RKO (cell line): ENCODE results near the gene SLC7A6OS.

Source experiments
- DNase-seq: peaks from one replicate; pipeline ENCODE4 v3.0.0-alpha.2; 2016; ENCODE audit warnings: low spot score

Gene SLC7A6OS

DNA sequence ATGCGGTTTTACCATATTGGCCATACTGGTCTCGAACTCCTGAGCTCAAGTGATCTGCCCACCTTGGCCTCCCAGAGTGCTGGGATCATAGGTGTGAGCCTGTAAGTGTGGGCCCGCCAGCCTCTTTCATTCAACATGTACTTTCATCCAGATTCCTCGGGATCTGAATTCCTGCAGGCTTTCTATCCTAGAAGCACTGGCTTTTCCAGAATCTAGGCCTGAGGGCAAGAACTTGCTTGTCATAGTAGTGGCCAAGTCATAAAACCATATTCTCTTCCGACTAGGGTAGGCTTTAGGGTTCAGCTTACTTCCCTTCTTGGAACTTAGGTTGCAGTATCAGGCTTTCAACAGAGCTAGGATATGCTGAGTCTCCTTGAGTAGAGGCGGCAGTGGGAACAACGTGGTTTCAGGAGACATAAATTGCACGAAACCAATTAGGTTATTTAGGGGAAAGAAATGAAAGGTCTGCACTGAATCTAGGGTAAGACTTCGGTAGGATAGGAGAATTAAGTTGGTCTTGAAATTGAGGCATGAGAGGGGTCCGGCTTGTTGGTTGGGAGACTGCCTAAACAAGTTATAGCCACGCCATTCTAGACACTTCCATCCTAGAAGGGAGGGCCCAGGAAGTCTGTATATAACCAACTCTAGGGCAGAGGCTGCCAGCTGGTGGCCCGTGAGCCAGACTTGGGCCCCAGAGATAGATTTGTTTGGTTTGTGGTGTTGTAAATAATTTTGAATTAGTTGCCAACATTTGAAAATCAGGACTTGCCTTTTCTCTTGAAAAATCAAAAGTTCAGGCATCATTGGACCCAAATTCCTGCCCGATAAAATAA lies 30.8 kb downstream of the SLC7A6OS start:
- no peak for DNase-seq

DNA sequence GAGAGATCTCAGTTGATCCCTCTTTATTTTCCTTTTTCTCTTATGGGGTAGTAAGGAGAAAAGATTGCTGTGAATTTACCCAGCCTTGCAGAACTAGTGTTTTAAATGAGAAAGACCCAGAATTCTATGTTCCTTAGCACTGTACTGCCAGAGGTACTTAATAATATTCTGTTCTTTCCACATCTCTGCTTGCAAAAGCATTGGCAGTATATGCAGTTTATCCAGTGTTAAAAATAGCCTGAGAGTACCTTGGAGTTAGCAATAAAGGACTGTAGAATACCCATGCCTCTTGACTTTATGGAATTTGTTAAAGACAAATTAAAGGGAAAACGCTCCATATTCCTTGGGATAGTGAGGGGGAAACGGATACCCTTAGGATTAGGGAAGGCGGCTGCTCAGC lies 34.5 kb downstream of the SLC7A6OS start:
- DNase-seq, result no peak

DNA sequence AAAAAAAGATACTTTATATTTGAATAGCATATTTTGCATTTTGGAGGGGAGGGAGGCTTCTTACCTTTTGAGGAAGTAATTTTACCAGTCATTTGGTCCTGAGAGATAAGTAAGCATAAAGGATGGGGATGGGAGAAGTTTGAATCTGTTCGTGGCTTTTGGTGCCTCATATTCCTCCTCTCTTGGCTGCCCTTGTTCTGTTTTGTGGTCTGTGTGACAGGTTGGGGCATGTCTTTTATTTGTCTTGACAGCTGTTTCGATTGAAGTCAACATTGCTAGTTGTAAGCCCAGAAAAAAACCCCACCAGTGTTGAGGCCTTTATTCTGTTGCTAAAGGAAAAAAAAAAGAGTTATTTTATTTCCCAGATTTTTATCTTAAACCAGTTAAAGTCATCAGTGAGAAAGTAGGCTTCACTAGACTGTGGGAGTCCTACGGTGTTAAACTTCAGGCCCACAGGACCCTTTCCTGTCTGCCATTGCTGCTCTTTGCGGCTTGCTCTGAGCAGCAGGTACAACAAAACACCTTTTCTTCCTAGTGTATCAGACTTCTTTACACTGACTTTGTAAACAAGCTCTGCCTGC lies 35.0 kb downstream of the SLC7A6OS start:
- no peak for DNase-seq

DNA sequence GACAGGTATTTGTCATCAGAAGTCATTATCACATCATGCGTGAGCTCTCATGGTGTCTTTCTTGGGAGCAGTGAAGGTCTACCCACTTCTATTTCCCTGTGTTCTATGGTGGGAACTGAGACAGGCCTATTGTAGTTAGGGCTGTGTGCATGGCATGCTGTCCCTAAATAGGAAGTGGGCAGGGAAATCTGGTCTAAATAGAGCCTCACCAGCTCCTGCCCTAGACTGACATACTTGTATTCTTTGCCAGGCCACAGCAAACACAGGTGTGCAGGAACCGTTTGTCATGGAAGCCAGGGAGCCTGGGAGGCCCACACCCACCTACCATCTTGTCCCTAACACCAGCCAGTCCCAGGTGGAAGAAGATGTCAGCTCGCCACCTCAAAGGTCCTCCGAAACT lies 36.3 kb downstream of the SLC7A6OS start:
- DNase-seq, result no peak

DNA sequence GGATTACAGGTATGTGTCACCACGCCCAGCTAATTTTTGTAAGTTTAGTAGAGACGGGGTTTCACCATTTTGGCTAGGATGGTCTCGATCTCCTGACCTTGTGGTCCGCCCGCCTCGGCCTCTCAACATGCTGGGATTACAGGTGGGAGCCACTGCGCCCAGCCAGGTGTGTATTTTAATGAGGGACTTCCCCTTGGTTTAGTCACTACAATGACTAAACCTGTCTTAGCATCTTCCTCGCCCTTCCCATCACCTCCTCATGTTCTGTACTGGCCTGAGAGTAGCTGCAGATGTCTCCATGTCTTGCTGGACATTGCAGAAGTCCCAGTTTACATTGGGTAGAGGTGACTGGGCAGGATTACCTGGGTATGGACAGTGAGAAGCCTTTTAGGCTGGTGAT lies 36.9 kb downstream of the SLC7A6OS start:
- DNase-seq, result no peak

DNA sequence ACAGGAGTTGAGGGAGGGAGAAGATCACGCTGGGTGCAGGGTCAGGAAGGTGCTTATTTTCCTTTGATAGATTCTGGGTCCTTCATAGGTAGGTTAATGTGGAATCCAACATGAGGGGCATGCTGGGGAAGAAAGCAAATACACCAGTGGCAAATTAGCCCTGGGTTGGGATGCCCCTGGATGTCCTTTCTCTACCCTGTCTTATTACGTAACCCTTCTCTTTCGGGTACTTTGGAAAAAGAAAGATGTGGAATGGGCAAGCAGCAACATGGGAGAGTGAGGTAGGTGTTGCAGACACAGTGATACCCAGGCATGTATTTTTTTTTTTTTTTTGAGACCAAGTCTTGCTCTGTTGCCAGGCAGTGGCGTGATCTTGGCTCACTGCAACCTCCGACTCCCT lies 37.3 kb downstream of the SLC7A6OS start:
- DNase-seq, result no peak

DNA sequence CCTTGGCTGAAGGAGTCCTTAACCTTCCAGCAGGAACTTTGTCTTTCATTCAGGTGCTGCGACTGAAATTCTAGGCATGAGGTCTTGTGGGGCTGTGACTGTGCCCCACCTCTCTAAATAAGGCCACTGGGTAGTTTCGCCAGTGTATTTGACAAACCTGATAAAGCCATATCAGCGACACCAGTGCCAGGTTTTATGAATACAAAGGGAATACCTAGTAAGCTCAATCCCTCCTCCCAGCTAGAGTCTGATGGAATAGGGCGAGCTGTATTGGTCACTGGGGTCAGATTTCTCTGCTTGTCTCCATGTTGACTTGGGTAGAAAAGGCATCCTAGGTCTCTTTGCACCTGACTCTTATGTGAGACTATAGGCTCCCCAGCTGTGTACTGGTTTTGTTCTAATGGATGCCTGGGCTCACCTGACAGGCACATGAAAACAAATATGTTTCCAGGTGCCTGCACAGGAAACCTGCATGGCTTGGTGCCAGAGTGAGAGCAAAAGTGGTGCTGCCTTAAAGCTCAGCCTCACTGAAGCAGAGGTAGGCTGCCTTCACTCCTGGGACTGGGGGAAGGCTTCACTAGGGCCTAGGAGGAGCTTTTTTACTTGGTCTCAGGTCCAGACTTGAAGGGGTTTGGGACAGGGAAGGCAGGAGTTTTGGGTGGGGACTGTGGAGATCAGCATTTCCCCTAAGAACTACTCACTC lies 38.1 kb downstream of the SLC7A6OS start:
- DNase-seq, result no peak

DNA sequence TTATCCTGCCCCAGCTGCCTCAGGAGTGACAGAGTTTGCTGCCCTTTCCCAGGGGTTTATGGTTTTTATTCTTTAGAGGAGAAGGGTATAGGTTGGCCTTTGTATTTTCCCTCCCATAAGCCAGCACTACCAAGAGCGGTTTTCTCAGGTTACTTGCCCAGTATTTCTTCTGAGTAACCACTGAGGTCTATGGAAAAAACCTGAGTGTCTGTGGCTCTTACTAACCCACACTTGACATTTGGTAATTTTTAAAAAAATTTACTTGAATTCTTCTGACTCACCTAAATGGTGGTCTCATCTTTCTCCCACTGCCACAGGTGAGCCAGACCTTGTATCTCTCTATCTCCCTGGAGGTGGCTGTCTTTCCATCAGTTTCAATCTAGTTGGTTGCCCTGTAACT lies 40.4 kb downstream of the SLC7A6OS start:
- DNase-seq, result no peak

DNA sequence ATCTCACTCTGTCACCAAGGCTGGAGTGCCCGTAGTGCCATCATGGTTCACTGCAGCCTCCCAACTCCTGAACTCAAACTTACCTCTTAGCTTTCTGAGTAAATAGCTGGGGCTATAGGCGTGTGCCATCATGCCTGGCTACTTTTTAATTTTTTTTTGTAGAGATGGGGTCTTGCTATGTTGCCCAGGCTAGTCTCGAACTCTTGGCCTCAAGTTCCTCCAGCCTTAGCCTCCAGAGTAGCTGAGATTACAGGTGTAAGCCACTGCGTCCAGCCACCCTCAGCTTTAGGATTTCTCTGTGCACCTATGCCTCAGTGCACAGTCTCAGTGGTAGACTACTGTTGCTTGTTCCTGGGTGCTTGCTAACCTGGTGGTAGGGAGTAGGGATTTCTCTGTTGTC lies 41.0 kb downstream of the SLC7A6OS start:
- no peak for DNase-seq

DNA sequence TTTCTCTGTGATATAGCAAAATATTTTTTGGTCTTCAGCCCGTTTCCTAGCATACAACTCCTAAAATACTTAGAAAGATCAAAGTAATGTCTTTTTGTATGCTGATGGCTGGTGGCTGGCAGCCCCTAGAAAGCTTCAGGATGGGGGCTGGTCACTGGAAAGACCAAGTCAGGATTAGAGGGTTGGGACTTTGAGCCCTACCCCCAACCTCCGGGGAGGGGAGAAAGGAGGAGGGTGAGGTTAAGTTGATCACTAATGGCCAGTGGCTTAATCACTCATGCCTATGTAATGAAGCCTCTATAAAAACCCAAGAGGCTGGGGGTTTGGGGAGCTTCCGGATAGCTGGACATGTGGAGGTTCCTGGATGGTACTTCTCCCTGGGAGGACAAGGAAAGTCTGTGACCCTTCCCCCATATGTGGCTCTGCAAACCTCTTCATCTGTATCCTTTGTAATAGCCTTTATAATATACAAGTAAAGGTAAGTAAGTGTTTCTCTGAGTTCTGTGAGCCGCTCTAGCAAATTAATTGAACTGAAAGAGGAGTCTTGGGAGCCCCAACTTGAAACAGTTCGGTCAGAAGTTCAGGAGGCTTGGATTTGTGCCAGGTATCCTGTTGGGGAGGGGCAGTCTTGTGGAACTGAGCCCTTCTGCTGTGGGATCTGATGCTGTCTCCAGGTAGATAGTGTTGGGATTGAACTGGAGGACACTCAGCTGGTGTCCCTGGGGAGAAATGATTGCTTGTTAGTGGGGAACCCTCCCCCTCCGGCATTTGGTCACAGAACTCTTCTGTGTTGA lies 42.9 kb downstream of the SLC7A6OS start:
- no peak for DNase-seq

DNA sequence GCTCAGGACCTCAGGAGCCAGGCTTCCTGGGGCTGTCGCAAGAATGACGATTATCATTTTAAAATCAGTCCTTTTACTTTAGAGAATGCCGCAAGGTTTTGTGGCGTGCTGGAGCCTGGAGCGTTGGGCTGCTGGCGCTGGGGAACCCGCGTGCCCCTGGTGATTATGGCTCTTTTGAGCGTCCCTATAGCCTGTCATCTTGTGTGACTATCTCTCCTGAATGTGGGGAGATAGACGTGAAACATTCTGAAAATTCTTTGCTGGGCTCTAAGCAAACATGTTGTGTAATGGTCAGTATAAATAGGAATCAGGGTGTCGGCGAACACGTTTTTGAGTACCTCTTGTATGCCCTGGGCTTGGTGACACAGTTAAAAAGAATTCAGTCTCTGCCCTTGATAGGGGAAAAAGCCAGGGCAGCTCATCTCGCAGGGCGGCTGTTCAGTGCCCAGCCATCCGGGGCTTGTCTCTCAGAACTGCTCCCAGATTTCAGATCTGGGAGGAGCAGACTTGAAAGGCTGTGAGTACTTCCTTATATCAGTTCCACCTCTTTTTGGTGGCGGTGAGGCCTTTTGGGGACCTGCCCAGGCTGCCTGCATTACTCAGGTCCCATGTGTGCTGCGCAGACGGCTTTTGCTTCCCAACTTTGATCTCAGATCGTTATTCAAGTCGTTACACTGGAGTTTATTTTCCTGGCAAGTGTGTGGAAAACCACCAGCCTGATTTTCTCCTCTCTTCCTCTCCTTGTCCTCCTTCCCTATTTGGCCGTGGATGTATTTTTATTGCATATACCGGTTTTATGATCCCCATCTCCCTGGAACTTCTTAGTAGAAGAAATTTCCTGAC lies 45.4 kb downstream of the SLC7A6OS start:
- DNase-seq, result peak; percentile 86

DNA sequence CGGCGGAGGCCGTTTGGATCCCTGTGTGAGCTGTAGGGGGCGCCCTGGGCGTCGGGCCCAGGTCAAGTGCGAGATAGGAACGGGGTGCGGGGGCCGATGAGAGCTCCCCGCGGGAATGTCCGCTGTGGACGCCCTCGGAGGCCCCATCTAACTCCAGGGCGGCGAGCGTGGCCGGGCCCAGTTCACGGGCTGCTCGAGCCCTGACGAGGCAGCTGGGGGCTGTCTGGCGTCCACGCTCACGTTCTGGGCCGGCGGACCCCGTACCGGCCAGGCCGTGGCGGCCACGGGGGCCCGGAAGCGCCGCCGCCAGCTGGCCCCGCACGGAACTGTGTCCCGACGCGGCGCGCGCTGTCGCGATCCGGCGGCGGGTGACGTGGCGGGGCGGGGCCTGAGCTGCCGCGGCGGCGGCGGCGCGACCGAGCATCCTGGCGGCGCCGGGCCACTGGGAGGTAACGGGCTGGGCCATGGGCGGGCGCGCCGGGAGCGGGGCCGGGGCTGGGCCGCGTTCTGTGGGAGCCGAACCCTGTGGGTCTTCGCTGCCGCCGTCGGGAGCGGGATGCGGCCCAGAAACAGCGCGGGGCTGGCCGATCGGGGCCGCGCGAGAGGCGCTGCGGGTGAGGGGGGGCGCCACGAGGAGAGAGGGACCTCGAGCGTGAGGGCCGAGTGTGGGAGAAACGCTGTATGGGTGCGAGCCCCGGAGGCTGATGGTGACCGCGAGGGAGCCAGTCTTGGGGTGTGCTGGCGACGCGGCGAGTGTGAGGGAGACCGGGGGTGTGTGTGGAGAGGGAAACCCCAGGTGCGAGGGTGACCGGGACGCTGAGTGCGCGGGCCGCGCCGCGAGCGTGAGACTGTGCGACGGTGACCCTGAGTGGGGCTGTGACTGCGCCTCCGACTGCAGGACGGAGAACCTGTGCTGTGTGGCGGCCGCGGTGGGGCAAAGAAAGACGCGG lies 46.3 kb downstream of the SLC7A6OS start, which contains the start of gene SLC7A6:
TSS of gene SLC7A6 (plus strand) at position 399 of the 950 bp plus-strand sequence. CDS start 10,201 bp downstream, outside the sequence.
- DNase-seq, result peak; percentile 84

DNA sequence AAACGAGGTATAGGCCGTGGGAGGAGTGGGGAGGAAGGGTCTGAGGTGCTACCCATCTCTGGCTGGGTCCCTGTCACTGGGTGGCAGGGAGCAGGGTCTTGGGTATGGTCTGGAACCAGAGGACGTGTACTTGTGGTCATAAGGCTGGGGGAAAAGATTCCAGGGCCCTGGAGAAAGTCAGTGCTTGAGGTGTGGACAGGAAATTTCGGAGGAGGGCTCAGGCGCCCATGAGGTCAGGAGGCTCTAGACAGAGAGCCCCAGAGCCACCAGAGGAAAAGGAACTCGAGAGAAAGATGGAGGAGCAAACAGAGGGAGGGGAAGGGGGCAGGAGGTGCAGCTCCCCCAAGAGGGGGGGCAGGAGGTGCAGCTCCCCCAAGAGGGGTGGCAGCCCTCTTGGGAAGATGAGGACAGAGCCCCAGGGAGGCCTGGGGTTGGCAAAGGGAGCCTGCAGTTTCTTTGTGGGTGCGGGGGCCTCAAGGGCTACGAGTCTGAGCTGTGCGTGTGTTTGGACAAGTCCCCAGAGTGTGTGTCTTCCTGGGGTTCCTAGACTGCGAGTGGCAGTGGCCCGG lies 47.1 kb downstream of the SLC7A6OS start:
- no peak for DNase-seq

DNA sequence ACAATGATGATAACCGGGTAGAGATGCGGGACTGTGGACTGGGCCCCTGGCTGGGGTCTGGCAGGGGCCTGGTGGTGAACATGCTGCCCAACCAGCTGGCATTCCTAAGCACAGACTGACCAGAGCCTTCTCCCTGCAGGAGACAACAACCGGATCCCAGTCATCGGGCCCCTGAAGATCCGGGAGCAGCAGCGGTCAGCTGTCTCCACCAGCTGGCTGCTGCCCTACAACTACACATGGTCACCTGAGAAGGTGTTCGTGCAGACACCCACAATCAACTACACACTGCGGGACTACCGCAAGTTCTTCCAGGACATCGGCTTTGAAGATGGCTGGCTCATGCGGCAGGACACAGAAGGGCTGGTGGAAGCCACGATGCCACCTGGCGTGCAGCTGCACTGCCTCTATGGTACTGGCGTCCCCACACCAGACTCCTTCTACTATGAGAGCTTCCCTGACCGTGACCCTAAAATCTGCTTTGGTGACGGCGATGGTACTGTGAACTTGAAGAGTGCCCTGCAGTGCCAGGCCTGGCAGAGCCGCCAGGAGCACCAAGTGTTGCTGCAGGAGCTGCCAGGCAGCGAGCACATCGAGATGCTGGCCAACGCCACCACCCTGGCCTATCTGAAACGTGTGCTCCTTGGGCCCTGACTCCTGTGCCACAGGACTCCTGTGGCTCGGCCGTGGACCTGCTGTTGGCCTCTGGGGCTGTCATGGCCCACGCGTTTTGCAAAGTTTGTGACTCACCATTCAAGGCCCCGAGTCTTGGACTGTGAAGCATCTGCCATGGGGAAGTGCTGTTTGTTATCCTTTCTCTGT lies 51.5 kb downstream of the SLC7A6OS start:
- DNase-seq, result no peak

DNA sequence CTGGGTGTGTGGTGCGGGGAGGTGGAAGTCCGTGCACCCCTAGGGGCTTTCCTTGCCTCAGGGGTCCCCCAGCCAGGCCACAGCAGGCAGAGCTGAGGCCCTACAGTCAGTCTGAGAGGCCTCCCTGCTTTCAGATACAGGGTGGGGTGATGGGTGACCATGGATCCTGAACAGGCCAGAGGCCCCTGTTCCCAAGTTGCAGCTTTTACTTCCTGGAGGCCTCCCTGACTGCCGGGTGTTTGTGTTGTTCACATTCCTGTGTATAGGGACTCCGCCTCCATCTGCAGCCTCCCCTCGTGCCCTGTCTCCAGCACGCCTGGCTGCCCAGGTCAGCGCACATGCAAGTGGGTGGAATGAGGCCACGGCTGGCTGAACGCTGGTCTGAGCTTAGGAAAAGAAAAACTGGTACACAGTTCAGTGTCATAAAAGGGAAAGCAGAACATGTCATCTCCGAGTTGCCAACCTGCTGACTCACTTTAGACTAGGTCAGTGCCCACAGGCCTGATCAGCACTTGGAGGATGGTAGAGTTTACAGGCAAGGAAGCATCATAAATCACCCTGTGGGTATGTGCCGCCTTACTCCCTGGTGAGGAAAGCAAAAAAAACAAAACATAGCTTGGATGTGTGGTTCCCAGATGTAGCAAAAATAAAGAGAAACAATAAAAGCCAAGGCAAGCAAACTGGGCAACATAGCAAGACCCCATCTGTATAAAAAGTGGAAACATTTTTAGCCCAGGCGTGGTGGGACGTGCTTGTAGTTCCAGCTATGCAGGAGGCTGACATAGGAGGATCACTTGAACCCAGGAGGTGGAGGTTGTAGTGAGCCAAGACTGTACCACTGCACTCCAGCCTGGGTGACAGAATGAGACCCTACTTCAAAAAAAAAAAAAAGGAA lies 52.6 kb downstream of the SLC7A6OS start:
- DNase-seq, result no peak

DNA sequence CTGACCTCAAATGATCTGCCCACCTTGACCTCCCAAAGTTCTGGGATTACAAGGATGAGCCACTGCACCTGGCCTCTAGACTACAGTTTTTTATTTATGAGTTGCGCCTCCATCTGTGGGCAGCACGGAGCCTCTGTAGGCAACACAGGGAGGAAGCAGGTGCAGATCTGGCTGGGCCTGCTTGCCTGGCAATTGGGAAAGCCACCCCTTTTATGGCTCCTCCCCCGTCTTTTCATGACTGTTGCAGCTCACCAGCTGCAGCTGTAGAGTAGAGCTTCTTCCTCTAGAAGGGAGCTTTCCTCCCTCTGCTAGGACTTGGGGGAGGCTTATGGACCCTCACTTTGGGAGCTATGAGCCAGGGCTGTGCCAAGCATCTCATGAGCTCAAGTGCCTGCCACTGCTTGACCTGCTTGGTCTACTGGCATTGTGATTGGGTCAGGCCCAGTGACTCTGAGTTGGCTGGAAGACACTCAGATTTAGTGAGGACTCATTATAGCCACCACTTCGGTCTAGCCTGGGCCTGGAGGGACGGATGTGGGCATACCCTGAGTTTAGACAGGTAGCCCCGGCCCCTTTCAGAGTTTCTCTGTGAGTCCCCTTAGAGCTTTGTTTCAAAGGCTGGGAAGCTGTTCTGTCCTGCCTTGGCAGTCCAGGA lies 53.4 kb downstream of the SLC7A6OS start:
- DNase-seq, result no peak

DNA sequence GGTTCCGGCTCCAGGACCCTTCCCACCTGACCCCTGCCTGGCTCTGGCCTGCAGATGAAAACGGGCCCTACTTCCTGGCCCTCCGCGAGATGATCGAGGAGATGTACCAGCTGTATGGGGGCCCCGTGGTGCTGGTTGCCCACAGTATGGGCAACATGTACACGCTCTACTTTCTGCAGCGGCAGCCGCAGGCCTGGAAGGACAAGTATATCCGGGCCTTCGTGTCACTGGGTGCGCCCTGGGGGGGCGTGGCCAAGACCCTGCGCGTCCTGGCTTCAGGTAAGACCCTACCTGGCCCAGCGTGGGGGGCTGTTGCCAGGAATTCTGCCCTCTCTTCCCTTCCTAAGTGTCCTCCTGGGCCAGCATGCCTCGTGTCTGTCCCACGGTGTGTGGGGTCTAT lies 55.0 kb downstream of the SLC7A6OS start:
- DNase-seq, result no peak
